ENCODE measurements around the gene AXIN2.
"Not testable (repeated sequence)": the region's sequence is repeated elsewhere in the genome, so short reads cannot be mapped to it uniquely, and the experiment has no call there.

AXIN2 gene

DNA sequence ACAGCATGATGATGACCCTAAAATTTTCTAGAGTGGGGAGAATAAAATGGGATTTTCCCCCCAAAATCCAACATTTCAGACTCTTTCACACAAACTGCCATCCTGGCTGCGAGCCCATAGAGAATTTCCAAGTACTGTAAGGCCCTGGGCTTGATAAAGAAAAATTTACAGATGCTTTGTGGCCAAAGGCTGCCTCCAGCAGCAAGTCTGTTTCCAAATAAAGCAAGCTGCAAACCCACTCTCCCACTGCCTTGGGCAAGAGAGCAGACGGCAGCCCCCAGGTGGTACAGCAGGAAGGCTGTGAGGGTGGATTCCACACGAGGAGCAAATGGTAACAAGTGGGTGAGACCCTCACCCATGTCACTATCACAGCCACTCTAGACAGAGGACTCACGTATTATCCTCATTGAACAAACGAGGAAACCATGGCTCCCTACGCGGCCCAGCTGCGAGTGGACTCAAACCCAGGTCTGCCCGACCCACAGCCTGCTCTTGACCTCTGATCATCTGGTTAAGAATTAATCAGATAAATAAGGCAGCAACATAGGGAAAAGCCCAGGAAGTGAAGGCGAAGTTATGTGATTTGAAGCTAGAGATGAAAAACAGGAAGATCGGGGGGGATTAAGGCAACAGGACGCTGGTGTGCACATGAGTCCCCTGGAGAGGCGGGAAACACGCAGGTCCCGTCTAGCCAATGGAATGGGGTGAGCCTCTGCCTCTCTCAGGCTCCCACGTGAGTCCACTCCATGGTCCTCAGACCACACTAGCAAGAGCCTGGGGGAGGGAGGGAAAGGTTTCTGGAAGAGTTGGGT is 37.4 kb downstream of the AXIN2 start:
- no peak for DNase-seq (ENCODE audit: low read depth in 1 of 2, low spot score in 1 of 2)

DNA sequence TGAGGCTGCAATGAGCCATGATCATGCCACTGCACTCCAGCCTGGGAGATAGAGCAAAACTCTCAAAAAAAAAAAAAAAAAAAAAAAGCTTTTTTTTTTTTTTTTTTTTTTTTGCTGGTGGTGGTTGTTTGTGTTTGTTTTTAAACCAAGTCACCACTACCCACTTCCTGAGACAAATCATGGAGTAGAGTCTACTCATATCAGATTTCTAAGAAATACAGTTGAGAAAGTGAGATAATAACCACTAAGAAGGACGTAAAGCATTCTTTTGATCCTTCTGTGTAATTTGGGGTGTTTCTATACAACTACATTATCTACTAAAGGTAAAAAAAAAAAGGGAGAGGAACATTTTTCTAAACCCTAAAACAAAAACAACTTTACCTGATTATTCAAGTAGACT is 38.0 kb downstream of the AXIN2 start:
- no peak for DNase-seq (ENCODE audit: low read depth in 1 of 2, low spot score in 1 of 2)

DNA sequence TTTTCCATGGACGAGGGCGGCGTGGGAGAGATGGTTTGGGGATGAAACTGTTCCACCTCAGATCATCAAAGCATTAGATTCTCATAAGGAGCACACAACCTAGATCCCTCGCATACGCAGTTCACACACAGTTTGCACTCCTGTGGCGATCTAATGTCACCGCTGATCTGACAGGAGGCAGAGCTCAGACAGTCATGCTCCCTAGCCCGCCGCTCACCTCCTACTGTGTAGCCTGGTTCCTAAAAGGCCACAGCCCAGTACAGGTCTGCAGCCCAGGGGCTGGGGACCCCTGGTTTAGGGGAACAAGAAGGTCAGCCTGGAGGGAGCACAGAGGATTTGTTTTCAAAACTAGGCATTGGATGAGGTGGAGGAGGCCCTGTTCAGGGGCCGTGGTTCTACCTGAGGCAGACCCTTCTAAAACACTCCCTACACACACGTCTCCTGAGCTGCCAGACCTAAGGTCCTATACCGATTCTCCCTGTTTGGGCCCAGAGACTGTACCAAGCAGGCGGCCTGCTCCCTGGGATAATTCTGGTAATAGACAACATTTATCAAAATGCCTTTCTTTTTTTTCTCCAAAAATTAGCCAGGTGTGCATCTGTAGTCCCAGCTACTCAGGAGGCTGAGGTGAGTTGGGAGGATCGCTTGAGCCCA is 38.6 kb downstream of the AXIN2 start:
- no peak for DNase-seq (ENCODE audit: low read depth in 1 of 2, low spot score in 1 of 2)

DNA sequence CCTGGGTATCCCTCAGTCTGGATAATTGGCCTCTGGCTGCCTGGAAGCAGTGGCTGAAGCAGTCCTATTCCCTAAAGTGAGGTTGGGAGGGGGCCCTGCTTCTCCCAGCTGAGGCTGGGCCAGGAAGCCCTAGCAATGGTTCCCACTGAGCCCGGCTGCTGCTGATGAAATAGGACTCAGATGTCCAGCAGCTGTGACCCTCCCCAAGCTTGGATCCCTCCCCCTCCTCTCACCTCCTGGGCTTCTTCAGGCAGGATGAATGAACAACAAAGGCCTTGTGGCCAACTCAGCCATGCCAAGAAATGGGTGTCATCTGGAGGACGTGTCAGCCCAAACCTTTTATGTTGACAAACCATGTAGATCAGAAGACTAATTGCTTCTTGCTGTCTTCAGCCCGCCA is 42.0 kb downstream of the AXIN2 start:
- DNase-seq (ENCODE audit: low read depth in 1 of 2, low spot score in 1 of 2), result no peak

DNA sequence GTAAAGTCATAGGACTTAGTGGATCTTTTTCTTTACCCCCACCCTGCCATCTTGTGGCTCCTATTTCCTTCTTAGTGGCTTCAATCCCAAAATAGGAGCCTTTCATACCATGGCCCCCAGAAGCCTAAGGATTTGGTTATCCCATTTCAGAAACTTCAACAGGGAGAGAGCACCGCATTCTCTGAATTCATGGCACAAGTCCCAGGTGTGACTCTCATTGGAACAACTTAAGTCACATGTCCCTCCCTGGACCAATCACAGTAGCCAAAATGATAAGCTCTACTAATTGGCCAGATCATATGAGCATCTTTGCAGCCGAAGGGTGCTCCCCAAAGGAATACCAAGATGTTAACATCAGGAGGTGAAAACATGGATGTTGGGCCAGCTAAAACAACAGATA is 43.2 kb downstream of the AXIN2 start:
- no peak for DNase-seq (ENCODE audit: low read depth in 1 of 2, low spot score in 1 of 2)

DNA sequence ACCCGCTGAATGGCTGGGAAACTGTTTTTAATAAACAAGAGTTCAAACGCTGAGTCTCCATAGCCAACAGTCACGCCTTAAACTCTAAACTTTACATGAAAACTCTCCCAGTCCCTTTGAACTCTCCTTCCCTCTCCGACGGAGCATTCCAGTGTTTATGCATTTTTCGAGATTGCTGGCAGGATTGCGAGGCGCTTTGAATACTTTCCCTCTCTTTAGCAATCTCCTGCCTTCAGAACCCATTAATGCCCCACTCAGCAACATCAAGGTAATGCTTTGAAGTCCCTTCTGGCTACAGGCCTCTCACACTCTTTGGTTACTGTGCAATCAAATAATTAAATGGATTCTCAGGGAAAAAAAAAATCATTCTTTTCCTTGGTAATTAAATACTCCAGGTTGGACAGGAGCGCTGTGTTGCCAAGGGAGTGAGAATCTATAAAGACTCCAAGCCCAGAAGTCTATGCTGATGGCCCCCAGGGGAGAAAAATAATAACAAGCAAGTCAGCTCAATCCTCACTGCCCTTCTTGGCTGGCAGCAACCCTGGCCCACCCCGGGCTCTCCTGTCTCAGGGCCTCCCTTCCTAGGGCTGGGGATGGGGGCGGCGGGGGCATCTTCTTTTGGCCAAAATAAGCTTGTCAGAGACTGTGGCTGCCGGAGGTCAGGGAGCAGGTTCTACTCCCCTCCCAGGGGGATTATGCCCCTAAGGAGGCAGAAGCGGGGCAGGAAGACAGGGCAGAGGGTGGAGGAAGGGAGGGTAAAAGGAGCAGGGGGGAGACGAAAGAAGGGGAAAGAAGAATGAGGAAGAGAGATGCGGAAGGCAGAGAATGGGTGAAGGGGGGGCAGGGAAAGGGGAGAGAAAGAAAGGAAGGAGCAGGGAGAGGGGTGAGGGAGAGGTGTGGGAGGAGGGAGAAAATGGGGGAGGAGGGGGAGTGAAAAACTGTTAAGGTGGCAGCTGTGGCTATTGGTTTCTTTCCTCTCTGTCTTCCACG is 45.2 kb downstream of the AXIN2 start:
- no peak for DNase-seq (ENCODE audit: low read depth in 1 of 2, low spot score in 1 of 2)

DNA sequence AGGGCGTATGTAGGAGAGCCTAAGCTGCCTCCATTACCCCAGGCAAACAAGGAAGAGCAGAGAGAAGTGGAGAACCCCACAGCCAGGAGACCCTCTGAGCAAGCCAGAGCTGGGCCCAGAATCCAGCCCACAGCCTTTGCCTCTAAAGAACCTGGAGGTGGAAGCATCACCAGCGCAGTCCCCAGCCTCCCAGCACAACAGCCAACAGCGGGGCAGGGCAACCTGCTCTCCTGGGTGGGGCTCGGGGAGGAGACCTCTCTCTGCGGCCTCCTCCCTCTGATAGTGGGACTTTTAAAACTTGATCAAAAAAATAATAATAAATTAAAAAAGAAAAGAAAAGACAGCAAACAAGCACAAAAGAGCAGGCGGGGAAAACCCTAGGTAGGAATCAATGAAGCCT is 45.9 kb downstream of the AXIN2 start:
- no peak for DNase-seq (ENCODE audit: low read depth in 1 of 2, low spot score in 1 of 2)

DNA sequence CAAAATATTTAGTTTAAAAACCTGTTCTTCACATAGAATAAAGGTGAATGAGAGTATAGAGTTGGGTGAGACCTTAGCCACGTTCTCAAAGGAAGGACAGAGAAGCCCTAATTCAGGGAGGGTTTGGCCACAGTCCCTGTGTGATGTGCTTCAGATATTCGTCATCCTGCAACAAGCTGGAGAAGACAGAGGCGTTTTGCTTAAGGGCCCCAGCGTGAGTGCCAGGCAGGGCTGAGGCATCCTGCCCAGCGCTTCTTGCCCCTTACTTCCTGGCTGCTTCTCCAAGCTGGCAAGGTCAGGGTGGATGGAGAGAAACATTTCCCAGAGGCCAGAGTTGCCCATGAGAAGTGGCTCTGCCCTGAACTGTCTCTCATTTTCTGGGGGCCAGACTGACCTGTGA is 46.9 kb downstream of the AXIN2 start:
- DNase-seq (ENCODE audit: low read depth in 1 of 2, low spot score in 1 of 2), result no peak

DNA sequence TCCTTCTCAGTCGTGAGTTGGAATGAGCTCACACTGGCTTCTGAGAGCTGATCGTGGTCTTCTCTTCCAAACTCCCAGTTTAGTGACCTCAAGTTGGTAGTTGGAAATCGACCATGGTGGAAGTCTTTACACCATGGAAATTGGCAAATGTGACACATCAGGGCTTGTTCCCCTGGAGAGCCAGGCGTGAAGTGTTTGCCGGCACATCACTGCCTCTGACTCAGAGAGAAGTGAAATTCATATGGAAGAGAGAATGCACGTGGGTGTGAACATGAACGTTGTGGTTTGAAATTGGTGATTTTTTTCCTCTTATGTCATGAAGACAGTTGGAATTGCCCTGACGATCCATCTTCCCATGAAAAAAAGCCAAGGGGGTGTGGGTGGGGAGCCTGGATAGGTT is 47.4 kb downstream of the AXIN2 start:
- no peak for DNase-seq (ENCODE audit: low read depth in 1 of 2, low spot score in 1 of 2)

DNA sequence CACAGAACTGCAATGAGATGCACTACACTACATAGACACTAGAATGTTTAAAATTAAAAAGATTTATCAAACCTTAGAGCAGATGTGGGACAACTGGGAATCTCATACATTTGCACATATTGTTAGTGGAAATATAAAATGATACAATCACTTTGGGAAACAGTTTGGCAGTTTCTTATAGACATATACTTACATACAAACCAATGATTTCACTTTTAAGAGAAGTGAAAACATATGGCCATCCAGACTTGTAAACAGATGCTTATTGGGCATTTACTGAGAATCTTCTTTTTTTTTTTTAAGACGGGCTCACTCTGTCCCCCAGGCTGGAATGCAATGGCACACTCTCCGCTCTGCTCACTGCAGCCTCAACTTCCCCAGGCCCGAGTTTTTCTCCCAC is 50.1 kb downstream of the AXIN2 start:
- no peak for DNase-seq (ENCODE audit: low read depth in 1 of 2, low spot score in 1 of 2)

DNA sequence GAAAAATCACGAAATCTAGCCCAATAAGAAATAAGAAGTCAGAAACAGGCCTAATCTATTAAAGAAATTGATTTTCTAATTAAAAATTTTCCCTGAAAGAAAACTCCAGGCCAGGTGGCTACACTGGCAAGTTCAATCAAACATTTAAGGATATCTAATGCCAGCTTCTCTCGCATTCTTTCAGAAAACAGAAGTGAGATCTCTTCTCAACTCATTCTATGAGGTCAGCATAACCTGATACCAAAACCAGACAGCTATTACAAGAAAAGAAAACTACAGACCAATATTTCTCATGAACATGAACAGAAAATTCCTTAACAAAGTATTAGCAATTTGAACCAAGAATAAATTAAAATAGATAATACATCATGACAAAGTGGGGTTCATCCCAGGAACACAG is 52.4 kb downstream of the AXIN2 start:
- no peak for DNase-seq (ENCODE audit: low read depth in 1 of 2, low spot score in 1 of 2)

DNA sequence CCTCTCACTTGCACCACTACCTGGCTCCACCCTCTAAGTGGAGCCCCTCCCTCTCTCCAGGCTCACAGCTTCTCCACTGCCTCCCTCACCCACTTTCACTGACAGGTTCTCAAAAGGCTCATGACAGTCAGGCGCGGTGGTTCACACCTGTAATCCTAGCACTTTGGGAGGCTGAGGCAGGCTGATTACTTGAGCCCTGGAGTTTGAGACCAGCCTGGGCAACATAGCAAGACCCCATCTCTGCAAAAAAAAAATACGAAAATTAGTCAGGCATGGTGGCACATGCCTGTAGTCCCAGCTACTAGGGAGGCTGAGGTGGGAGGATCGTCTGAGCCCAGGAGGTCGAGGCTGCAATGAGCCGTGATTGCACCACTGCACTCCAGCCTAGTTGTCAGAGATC is 56.8 kb downstream of the AXIN2 start:
- DNase-seq (ENCODE audit: low read depth in 1 of 2, low spot score in 1 of 2), result not testable (repeated sequence)

DNA sequence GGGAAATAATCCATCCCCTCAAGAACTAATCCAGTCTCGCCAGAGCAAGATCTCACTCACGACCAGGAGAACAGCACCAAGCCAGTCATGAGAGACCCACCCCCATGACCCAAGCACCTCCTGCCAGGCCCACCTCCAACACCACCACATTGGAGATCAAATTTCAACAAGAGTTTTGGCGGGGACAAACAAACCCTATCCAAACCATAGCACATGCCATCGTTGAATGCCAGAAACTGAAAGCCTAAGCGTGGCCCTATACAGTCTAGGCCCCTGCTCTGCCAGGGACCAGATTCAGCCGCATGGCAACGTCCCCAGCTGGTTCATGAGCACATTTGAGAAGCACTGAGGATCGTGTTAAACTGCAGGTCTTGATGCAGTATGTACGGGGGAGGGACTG is 57.3 kb downstream of the AXIN2 start:
- DNase-seq (ENCODE audit: low read depth in 1 of 2, low spot score in 1 of 2), result no peak

DNA sequence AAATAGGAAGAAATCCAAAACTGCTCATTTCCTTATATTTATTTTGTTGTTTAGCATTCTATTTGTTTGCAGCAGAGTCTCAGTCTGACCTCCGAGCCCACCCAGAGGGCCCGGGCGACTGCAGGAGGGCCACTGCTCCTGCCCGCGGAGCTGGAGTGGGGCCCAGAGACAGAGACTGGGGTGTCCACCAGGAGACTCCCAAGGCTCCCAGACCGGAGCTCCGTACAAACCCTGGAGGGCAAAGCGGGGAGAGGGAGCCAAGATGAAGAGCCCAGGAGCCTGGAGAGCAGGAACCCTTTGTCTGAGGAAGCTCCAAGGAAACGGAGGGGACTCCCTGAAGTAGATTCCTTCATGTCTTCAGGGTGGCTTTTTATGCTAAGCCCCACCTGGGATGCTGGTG is 57.9 kb downstream of the AXIN2 start:
- no peak for DNase-seq (ENCODE audit: low read depth in 1 of 2, low spot score in 1 of 2)

DNA sequence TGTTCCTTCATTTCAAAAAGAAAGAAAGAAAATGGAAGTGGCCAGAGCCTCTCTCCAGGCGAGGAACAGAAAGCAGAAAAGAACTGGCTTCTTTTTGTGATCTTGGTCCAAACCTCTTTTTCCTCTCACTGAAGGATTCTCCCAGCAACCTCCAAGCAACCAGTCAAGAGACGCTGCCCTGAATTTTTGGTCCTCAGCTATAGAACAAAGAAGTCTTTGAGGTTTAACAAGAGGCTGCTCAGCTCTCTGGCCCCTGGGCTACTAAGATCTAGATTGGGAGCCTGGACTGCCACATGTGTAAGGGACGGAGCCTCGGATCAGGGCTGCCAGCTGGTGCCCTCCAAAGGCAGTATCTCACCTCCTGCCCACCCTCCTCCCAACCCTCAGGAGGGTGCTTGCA is 62.6 kb downstream of the AXIN2 start:
- DNase-seq (ENCODE audit: low read depth in 1 of 2, low spot score in 1 of 2), result no peak

DNA sequence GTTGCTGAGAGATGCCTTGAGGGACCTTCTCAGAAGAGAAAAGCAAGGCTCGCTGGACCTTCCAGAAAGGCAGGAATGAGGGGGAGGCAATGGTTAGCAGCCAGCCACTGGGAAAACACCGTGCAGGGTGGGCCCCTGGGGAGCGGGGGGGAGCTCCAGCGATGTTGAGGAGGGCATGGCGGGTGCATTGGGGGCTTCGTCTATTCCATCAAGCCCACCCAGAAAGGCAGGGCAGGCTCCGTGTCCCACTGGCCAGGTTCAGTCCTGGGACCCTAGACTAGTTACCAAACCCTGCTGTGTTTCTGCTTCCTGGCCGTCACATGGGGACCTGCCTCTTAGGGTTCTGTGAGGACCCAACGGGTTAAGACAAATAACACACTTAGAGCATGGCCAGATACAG is 64.6 kb downstream of the AXIN2 start:
- no peak for DNase-seq (ENCODE audit: low read depth in 1 of 2, low spot score in 1 of 2)

DNA sequence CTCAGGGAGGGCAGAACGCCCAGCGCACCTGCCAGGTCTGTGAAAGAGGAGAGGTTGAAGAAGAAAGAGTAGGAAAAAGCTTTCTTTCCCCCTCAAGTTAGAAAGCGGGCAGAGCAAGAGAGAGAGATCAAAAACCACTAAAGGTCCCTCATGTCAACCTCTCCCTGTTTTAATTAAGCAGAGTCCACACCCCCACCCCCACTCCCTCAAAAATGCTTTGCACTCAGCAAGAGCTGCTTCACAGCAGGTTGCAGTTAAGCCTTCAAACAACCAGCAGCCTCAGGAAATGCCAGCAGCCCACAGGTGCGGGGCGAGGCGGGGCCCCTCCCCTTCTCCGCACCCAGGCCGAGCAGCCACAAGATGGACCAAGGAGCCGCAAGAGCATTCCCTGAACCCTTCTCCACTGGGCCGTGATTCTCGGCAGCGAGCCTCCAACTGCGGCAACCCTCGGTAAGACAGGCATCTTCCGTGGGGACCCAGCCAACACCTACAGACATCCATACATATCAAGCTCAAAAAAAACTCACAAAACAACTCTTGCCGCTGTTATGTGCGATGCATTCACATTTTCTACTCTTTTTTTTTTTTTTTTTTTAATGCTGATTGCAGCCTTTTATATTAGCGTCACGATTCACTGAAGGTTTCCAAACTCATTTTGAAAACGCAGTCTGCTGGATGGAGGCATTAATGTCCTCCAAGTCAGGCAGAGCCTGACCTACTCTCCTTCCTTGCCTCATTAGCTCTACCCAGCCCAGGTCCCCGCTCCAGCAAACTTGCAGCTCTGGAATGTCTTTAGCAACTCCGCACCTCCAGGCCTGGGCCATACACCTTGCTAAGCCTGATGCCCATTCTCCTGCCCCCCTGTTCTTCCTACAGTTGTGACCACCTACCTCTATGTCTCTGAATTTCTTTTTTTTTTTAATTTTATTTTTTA is 66.1 kb downstream of the AXIN2 start:
- DNase-seq (ENCODE audit: low read depth in 1 of 2, low spot score in 1 of 2), result no peak

DNA sequence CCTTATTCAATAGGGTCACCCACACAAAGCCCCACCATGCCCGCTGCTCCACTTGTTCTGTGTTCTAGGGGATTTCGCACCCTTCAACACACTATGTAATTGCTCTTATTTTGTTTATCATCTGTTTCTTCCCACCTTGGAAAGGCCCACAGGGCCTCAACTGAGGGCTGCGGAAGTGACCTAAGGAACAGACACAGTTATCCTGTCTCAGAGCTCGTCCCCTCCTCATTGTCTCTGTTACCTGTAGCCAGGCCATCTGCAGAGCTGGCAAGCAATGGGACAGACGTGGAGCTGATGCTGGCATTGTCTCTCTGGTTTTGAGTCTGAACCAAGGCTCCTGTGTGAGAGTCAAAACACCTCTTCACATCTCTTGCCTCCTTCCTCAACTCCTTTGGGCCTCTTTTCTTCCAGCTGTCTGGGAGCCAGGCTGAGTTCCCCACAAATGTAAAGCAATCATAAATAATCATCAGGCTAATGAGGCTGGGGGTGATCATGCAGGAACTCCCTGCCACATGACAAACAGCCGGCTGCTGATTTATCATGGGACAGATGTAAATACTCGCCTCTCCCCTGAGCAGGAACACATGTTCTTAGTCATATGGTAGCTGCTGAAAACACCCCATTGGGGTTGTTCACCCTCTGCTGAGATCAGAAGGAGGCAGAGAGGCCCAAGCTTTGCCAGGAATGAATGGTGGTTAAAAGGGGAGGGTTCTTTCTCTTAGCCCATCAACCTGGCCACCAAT is 71.9 kb downstream of the AXIN2 start:
- no peak for DNase-seq (ENCODE audit: low read depth in 1 of 2, low spot score in 1 of 2)

DNA sequence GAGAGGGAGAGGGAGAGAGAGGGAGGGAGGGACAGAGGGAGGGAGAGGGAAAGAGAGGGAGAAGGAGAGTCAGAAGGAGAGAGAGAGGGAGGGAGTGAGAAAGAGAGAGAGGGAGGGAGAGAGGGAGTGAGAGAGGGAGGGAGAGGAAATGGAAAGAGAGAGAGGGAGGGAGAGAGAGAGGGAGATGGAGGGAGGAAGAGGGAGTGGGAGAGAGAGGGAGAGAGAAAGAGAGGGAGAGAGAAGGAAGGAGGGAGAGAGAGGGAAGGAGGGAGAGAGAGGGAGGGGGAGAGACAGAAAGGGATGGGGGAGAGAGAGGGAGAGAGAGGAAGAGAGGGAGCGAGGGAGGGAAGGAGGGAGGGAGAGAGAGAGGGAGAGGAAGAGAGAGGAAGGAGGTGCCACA is 72.8 kb downstream of the AXIN2 start:
- no peak for DNase-seq (ENCODE audit: low read depth in 1 of 2, low spot score in 1 of 2)

DNA sequence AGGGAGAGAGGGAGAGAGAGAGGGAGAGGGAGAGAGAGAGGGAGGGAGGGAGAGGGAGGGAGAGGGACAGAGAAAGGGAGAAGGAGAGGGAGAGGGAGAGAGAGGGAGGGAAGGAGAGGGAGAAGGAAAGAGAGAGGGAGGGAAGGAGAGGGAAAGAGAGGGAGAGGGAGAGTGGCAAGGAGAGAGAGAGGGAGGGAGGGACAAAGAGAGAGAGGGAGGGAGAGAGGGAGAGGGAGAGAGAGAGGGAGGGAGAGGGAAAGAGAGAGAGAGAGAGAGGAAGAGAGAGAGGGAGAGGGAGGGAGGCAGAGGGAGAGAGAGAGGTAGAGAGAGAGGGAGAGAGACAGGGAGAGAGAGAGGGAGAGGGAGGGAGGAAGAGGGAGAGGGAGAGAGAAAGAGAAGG is 73.5 kb downstream of the AXIN2 start:
- DNase-seq (ENCODE audit: low read depth in 1 of 2, low spot score in 1 of 2), result no peak

Measured in activated T-helper 1 cell treated with anti-CD3 and anti-CD28 coated beads, Interleukin-2, amount 50 U/mL, for 16 hours (primary cell).